Peyer's patch (tissue), 4 donors: ENCODE measurements around the gene STXBP3.

Experiments
- CTCF ChIP-seq, 6 experiments: fragments of 450-650 bp in 4 of 6; fragments of 200-600 bp in 2 of 6; sonication (generic) in 1 of 6; IDR thresholded peaks; one replicate each; pipeline ENCODE4 v1.5.1; 2017 to 2019; ENCODE audit warnings: antibody characterized with exemption in 6 of 6, mild to moderate bottlenecking in 3 of 6, moderate library complexity in 1 of 6
- POLR2A ChIP-seq, 2 donors: fragments of 450-650 bp; IDR thresholded peaks; one replicate each; pipeline ENCODE4 v1.5.1; 2017; ENCODE audit warnings: antibody characterized with exemption in 2 of 2, mild to moderate bottlenecking in 2 of 2, moderate library complexity in 2 of 2

- no peak for TF ChIP-seq CTCF (IDR thresholded peaks at IDR 0.05)
- no peak for TF ChIP-seq POLR2A (IDR thresholded peaks at IDR 0.05)
Observed at GRCh38 chr1:108824051-108824450, 77.6 kb downstream of the STXBP3 start.
